ENCODE data around the gene ENOPH1. TPM values are rescaled to one million over a fixed set of nuclear protein-coding genes. Genes with fewer than 3 reads are reported as not detected.
"Not testable (repeated sequence)": the region's sequence is repeated elsewhere in the genome, so short reads cannot be mapped to it uniquely, and the experiment has no call there.

Gene ENOPH1
- total RNA-seq, 1 donor, result 24.8 TPM

GRCh38 chr4:82467471-82467870 lies 37.1 kb downstream of the ENOPH1 start:
- no peak for DNase-seq (ENCODE audit: low read depth in 2 of 3, low spot score in 2 of 3)

GRCh38 chr4:82469791-82470345 lies 39.5 kb downstream of the ENOPH1 start:
- DNase-seq (ENCODE audit: low read depth in 2 of 3, low spot score in 2 of 3), result no peak

GRCh38 chr4:82473080-82473479 lies 42.7 kb downstream of the ENOPH1 start:
- DNase-seq (ENCODE audit: low read depth in 2 of 3, low spot score in 2 of 3), result not testable (repeated sequence)

- no peak for DNase-seq (ENCODE audit: low read depth in 2 of 3, low spot score in 2 of 3)
Measured at GRCh38 chr4:82473621-82474164, 43.3 kb downstream of the ENOPH1 start.

GRCh38 chr4:82475931-82476330 lies 45.5 kb downstream of the ENOPH1 start:
- not testable (repeated sequence) for DNase-seq (ENCODE audit: low read depth in 2 of 3, low spot score in 2 of 3)

GRCh38 chr4:82477469-82477868 lies 47.1 kb downstream of the ENOPH1 start:
- DNase-seq (ENCODE audit: low read depth in 2 of 3, low spot score in 2 of 3), result not testable (repeated sequence)

GRCh38 chr4:82479562-82479961 lies 49.2 kb downstream of the ENOPH1 start:
- no peak for DNase-seq (ENCODE audit: low read depth in 2 of 3, low spot score in 2 of 3)

GRCh38 chr4:82480771-82481505 lies 50.5 kb downstream of the ENOPH1 start:
- DNase-seq (ENCODE audit: low read depth in 2 of 3, low spot score in 2 of 3), result no peak

GRCh38 chr4:82481506-82481840 lies 51.1 kb downstream of the ENOPH1 start:
- no peak for DNase-seq (ENCODE audit: low read depth in 2 of 3, low spot score in 2 of 3)

GRCh38 chr4:82482387-82482786 lies 52.0 kb downstream of the ENOPH1 start:
- no peak for DNase-seq (ENCODE audit: low read depth in 2 of 3, low spot score in 2 of 3)

GRCh38 chr4:82484996-82485783 lies 54.8 kb downstream of the ENOPH1 start:
- DNase-seq (ENCODE audit: low read depth in 2 of 3, low spot score in 2 of 3), result no peak

- no peak for DNase-seq (ENCODE audit: low read depth in 2 of 3, low spot score in 2 of 3)
Measured at GRCh38 chr4:82489076-82489475, 58.7 kb downstream of the ENOPH1 start.

GRCh38 chr4:82489987-82490386 lies 59.6 kb downstream of the ENOPH1 start:
- DNase-seq (ENCODE audit: low read depth in 2 of 3, low spot score in 2 of 3), result no peak

GRCh38 chr4:82491251-82491960 lies 61.0 kb downstream of the ENOPH1 start:
- no peak for DNase-seq (ENCODE audit: low read depth in 2 of 3, low spot score in 2 of 3)

- DNase-seq (ENCODE audit: low read depth in 2 of 3, low spot score in 2 of 3), result no peak
Measured at GRCh38 chr4:82493721-82494425, 63.5 kb downstream of the ENOPH1 start.

- no peak for DNase-seq (ENCODE audit: low read depth in 2 of 3, low spot score in 2 of 3)
Measured at GRCh38 chr4:82495666-82496065, 65.3 kb downstream of the ENOPH1 start.

- DNase-seq (ENCODE audit: low read depth in 2 of 3, low spot score in 2 of 3), result no peak
Measured at GRCh38 chr4:82496349-82496748, 66.0 kb downstream of the ENOPH1 start.

GRCh38 chr4:82499738-82500434 lies 69.5 kb downstream of the ENOPH1 start:
- DNase-seq (ENCODE audit: low read depth in 2 of 3, low spot score in 2 of 3), result no peak

- DNase-seq (ENCODE audit: low read depth in 2 of 3, low spot score in 2 of 3), result no peak
Measured at GRCh38 chr4:82500435-82501153, 70.2 kb downstream of the ENOPH1 start.

Data from hematopoietic multipotent progenitor cell (in vitro differentiated cells).